LNCaP clone FGC (cell line): Measurements from ENCODE around the gene CREG2.

Experiments used
- DNase-seq: peaks from one replicate; pipeline ENCODE4 v3.0.0-alpha.2; 2011; ENCODE audit warnings: low read depth
- H3K4me3 ChIP-seq: 2 replicates; pipeline ENCODE4 v1.5.1; 2011; ENCODE audit warnings: mild to moderate bottlenecking, low read depth, low read length, control low read depth
- CTCF ChIP-seq: IDR thresholded peaks from 2 replicates; pipeline ENCODE4 v1.5.1; 2012; ENCODE audit warnings: mild to moderate bottlenecking; ENCODE audit not compliant: control insufficient read depth, insufficient read depth; ENCODE audit errors: extremely low read depth

Gene CREG2

GRCh38 chr2:101300836-101301235 is 86.5 kb downstream of the CREG2 start:
- no peak overlapping the region for H3K4me3 ChIP-seq
- no peak for DNase-seq
- no peak for TF ChIP-seq CTCF

- H3K4me3 ChIP-seq, result no peak overlapping the region
- no peak for DNase-seq
- no peak for TF ChIP-seq CTCF
These were observed 87.1 kb downstream of the CREG2 start for GRCh38 chr2:101300164-101300563.

GRCh38 chr2:101299604-101300003 is 87.7 kb downstream of the CREG2 start:
- DNase-seq, result no peak
- no peak for TF ChIP-seq CTCF
- no peak overlapping the region for H3K4me3 ChIP-seq

GRCh38 chr2:101297383-101297782 is 89.9 kb downstream of the CREG2 start:
- DNase-seq, result no peak
- TF ChIP-seq CTCF, result no peak
- no peak overlapping the region for H3K4me3 ChIP-seq

GRCh38 chr2:101296371-101296770 is 90.9 kb downstream of the CREG2 start:
- no peak for TF ChIP-seq CTCF
- no peak for DNase-seq
- H3K4me3 ChIP-seq, result no peak overlapping the region

- no peak overlapping the region for H3K4me3 ChIP-seq
- no peak for DNase-seq
- no peak for TF ChIP-seq CTCF
These were observed 91.4 kb downstream of the CREG2 start for GRCh38 chr2:101295895-101296294.
